Peyer's patch (tissue), 4 donors: Measurements from ENCODE around the gene CDK17. TPM values are rescaled to one million over a fixed set of nuclear protein-coding genes. Genes with fewer than 3 reads are reported as not detected.

ENCODE experiments used
- DNase-seq, 3 donors: peaks; one replicate each; pipeline ENCODE4 v3.0.0-alpha.2; 2017 to 2019
- H3K27ac ChIP-seq, 4 donors: fragments of 200-600 bp; sonication (generic); one replicate each; pipeline ENCODE4 v1.5.1; 2016 to 2019
- H3K27me3 ChIP-seq, 2 donors: fragments of 200-600 bp; sonication (generic); one replicate each; pipeline ENCODE4 v1.5.1; 2019
- H3K36me3 ChIP-seq, 3 donors: fragments of 200-600 bp; sonication (generic); one replicate each; pipeline ENCODE4 v1.5.1; 2016 to 2019
- H3K4me1 ChIP-seq, 4 donors: fragments of 200-600 bp; sonication (generic); one replicate each; pipeline ENCODE4 v1.5.1; 2016 to 2019
- H3K4me3 ChIP-seq, 4 donors: fragments of 200-600 bp; sonication (generic); 1 replicate in 3 of 4; 2 replicates in 1 of 4; pipeline ENCODE4 v1.5.1; 2016 to 2019; ENCODE audit warnings: mild to moderate bottlenecking in 1 of 4
- H3K9me3 ChIP-seq, 4 donors: fragments of 200-600 bp; sonication (generic); one replicate each; pipeline ENCODE4 v1.5.1; 2016 to 2019; ENCODE audit warnings: mild to moderate bottlenecking in 1 of 4
- POLR2A ChIP-seq, 2 donors: fragments of 450-650 bp; IDR thresholded peaks; one replicate each; pipeline ENCODE4 v1.5.1; 2017; ENCODE audit warnings: antibody characterized with exemption in 2 of 2, mild to moderate bottlenecking in 2 of 2, moderate library complexity in 2 of 2
- total RNA-seq, 4 donors: library from RNA; depleted of rRNA; stranded (reverse); fragments of >200 nt; gene quantifications; one replicate each; pipeline ENCODE4 v1.1.0, GENCODE V29; 2016
- TF ChIP-seq, protein P1 (sequence below), 6 experiments: fragments of 450-650 bp in 4 of 6; fragments of 200-600 bp in 2 of 6; sonication (generic) in 1 of 6; IDR thresholded peaks; one replicate each; pipeline ENCODE4 v1.5.1; 2017 to 2019; ENCODE audit warnings: antibody characterized with exemption in 6 of 6, mild to moderate bottlenecking in 3 of 6, moderate library complexity in 1 of 6

The CDK17 gene
- total RNA-seq, 4 donors from 2014 or later, result 41.2 to 126 (median 45.7) TPM

DNA sequence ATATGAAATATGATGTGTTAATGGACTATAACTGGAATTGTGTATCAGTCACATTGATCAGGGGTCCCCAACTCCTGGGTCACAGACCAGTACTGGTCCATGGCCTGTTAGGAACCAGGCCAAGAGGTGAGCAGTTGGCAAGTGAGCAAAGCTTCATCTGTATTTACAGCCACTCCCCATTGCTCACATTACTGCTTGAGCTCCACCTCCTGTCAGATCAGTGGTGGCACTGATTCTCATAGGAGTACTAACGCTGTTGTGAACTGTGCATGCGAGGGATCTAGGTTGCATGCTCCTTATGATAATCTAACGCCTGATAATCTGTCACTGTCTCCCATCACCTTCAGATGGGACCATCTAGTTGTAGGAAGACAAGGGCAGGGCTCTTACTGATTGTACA lies 72.3 kb downstream of the CDK17 start:
- no peaks in the 10 kb centered on the region for H3K9me3 ChIP-seq
- no peaks in the 10 kb centered on the region for H3K4me1 ChIP-seq
- TF ChIP-seq POLR2A (IDR thresholded peaks at IDR 0.05), result no peak
- TF ChIP-seq, protein P1, sequence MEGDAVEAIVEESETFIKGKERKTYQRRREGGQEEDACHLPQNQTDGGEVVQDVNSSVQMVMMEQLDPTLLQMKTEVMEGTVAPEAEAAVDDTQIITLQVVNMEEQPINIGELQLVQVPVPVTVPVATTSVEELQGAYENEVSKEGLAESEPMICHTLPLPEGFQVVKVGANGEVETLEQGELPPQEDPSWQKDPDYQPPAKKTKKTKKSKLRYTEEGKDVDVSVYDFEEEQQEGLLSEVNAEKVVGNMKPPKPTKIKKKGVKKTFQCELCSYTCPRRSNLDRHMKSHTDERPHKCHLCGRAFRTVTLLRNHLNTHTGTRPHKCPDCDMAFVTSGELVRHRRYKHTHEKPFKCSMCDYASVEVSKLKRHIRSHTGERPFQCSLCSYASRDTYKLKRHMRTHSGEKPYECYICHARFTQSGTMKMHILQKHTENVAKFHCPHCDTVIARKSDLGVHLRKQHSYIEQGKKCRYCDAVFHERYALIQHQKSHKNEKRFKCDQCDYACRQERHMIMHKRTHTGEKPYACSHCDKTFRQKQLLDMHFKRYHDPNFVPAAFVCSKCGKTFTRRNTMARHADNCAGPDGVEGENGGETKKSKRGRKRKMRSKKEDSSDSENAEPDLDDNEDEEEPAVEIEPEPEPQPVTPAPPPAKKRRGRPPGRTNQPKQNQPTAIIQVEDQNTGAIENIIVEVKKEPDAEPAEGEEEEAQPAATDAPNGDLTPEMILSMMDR (IDR thresholded peaks at IDR 0.05), result peak in 2 of 6 experiments; percentile 14 to 18
- H3K27ac ChIP-seq, result peak overlapping the region in 1 of 4 donors; percentile 18
- H3K36me3 ChIP-seq, result peaks cover 0 to 2% (median 0%) of the 10 kb centered on the region in 3 donors
- H3K27me3 ChIP-seq, result no peaks in the 10 kb centered on the region
- no peak for DNase-seq
- no peak overlapping the region for H3K4me3 ChIP-seq

DNA sequence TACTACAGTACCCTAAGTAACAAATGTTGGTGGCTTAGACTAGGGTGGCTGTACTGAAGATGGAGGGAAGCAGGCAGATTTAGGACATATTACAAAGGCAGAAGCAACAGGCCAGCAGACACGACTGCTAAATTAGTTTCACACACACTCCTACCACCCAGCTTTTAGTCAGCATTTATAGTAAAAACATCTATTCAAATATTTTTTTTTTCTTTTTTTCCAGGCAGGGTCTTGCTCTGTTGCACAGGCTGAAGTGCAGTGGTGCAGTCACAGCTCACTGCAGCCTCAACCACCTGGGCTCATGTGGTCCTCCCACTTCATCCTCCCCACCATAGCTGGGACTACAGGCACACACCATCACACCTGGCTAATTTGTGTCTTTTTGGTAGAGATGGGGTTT lies 72.9 kb downstream of the CDK17 start:
- no peak overlapping the region for H3K4me3 ChIP-seq
- peaks cover 0 to 7% (median 0%) of the 10 kb centered on the region in 3 donors for H3K36me3 ChIP-seq
- no peaks in the 10 kb centered on the region for H3K9me3 ChIP-seq
- peak in 2 of 3 donors; percentile 57 to 64 for DNase-seq
- H3K4me1 ChIP-seq, result no peaks in the 10 kb centered on the region
- peak overlapping the region in 1 of 4 donors; percentile 18 for H3K27ac ChIP-seq
- TF ChIP-seq POLR2A (IDR thresholded peaks at IDR 0.05), result no peak
- TF ChIP-seq, protein P1 (IDR thresholded peaks at IDR 0.05), result no peak
- no peaks in the 10 kb centered on the region for H3K27me3 ChIP-seq

DNA sequence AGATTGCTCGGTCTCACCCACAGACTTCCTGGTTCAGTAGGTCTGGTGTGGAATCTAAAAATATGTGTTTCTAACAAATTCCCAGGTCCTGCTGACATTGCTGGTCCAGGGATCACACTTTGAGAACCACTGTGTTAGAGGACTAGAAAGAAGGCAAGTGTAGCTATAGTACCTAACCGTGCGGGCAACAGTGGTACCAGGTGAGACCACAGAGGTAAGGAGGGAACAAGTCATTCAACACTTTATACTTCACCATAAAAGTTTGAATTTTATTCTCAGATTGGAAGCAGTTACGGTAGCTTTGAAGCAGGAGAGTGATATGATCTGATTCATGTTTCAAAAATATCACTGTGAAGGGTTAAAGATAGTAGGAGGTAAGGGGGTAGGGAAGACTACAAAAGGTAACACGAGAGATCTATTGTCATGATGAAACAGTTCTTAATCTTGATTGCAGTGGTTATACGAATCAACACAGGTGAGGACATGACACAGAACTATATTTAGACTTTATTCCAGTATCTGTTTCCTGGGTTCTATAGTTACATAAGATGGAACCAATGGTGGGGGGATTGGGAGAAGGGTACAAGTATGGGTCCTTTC lies 73.5 kb downstream of the CDK17 start:
- peaks cover 0 to 7% (median 0%) of the 10 kb centered on the region in 3 donors for H3K36me3 ChIP-seq
- no peaks in the 10 kb centered on the region for H3K27me3 ChIP-seq
- DNase-seq, result no peak
- no peak overlapping the region for H3K4me3 ChIP-seq
- TF ChIP-seq, protein P1 (IDR thresholded peaks at IDR 0.05), result no peak
- TF ChIP-seq POLR2A (IDR thresholded peaks at IDR 0.05), result no peak
- H3K4me1 ChIP-seq, result no peaks in the 10 kb centered on the region
- no peaks in the 10 kb centered on the region for H3K9me3 ChIP-seq
- peak overlapping the region in 1 of 4 donors; percentile 3 for H3K27ac ChIP-seq

DNA sequence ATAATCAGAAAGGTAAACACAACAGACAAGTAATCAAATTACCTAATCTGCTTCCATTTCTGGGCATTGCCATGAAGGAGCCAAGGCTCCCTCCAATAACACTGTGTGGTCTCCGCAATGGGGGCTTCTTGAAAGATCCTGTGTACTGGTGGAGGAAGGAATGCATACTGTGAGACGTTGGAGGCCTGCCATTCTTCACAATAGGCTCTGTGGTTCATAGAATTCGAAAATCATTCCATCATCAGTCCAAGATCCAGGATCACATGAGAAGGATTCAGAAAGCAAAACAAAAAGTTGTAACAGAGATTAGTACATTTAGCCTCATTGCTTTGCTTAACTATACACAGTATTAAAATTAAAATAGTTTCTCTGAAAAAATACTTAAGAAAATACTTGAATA lies 76.3 kb downstream of the CDK17 start:
- no peak overlapping the region for H3K27ac ChIP-seq
- TF ChIP-seq, protein P1 (IDR thresholded peaks at IDR 0.05), result no peak
- TF ChIP-seq POLR2A (IDR thresholded peaks at IDR 0.05), result no peak

DNA sequence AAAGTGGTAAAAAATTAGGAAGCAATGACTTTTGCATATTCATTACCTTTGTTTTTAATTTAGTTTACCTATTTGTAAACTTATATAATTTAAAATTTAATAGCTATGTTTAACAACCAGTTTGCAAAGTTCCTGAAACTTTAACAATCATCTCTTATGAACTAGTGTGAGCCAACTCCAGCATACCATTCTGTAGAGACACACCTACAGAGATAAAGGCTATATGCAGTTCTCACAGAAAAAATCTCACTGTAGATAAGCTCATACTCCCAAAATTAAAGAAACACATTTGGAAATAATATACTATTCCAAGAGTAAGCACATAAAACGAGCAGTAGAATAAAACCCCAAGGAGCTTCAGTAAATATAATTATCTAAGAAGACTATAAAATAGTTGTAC lies 77.5 kb downstream of the CDK17 start:
- no peaks in the 10 kb centered on the region for H3K9me3 ChIP-seq
- DNase-seq, result no peak
- H3K4me1 ChIP-seq, result no peaks in the 10 kb centered on the region
- no peak overlapping the region for H3K27ac ChIP-seq
- H3K4me3 ChIP-seq, result no peak overlapping the region
- peaks cover 0 to 7% (median 0%) of the 10 kb centered on the region in 3 donors for H3K36me3 ChIP-seq
- TF ChIP-seq, protein P1 (IDR thresholded peaks at IDR 0.05), result no peak
- TF ChIP-seq POLR2A (IDR thresholded peaks at IDR 0.05), result no peak
- no peaks in the 10 kb centered on the region for H3K27me3 ChIP-seq

More for the DNA sequence above, 76.3 kb downstream of the CDK17 start:
- H3K4me1 ChIP-seq, result no peaks in the 10 kb centered on the region
- H3K4me3 ChIP-seq, result no peak overlapping the region
- H3K36me3 ChIP-seq, result peaks cover 0 to 7% (median 0%) of the 10 kb centered on the region in 3 donors
- no peaks in the 10 kb centered on the region for H3K27me3 ChIP-seq
- no peak for DNase-seq
- no peaks in the 10 kb centered on the region for H3K9me3 ChIP-seq
